HuH-7.5 (cell line): ENCODE data around the gene SLIT1.

Source experiments
- DNase-seq: peaks from one replicate; pipeline ENCODE4 v3.0.0; 2011; ENCODE audit warnings: low spot score

The SLIT1 gene

DNA sequence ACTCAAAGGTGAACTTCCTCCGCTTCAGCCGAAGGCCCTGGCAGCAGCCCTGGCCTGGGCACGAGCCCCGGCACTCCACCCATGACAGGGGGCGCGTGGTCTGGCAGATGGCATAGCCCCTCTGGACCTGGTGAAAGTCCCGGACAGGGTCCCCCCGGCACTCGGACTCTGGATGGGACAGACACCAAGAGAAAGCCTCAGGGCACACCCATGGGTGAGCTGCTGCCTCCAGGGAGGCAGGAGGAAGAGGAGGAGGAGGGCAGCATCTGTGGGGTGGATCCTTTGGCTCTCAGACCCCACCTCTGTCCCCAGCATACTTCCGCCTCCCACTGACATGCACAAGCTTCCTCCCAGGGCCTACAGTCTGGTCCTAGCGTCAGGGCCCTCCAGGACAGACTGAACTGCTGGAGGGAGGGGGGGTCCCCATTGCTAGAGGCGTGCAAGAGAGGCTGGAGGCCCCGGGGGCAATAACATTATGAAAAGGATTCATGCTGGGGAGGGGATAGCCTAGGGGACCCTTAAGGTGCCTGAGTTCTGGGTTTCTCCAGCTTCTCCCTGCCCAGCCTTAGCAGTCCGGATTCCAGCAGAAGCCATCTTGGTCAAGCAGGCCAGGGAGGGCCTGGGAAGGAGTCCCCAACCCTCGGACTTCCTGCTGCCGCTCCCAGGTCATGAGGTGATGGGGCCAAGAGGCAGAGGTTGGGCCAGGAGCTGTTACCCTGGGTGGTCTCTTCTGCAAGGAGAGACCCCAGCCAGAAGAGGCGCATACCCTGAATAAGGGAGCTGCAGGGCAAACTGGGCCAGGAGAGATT, 184.4 kb downstream of the SLIT1 start:
- no peak for DNase-seq

DNA sequence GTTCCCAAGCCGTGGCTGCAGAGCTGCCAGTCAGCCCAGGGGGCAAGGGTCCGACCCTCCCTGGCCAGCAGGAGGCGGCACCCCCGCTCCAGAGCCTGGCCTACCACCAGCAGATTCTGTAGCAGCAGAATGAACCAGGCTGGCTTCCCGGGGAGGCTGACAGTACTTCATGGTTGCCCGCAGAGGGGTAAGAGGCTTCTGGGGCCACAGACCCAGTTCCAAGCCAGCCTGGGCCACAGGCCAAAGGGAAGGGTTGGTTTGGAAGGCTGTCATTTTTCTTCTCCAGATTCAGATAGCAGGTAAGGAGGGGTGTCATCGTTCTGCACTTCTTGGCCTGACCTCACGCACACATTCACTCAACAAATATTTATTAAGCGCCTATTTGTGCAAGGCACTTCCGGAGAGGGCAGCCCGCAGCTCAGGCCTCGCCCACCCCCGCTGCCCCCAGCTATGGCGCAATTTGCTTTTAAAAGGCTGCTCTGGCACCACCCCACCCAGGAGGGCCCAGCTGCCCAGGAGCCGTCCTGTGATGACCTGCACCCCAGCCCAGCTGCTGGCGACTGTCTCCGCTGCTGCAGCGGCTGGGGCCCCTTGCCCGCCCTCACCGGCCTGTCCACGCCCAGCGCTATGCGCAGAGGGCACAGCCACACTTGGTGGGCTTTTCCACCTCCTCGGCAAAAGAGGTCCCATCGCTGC, 185.1 kb downstream of the SLIT1 start:
- no peak for DNase-seq

DNA sequence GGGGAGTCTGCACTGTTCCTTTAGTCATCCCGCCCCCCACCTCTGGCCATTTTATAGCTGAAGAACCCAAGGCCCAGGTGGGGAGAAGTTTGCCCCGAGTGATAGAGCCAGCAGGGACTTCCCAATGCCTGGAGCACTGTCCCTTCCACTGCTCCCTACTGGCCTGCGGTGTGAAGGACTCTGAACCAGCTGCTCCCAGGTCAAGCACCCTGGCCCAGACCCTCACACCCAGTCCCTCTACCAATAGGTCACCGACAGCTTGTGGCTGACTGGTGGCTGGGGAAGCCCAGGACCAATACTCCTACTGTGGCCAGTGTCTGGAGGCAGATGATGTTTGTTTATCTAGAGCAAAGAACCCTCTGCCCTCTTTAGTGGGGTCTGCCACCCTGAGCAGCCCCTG, 185.8 kb downstream of the SLIT1 start:
- no peak for DNase-seq

DNA sequence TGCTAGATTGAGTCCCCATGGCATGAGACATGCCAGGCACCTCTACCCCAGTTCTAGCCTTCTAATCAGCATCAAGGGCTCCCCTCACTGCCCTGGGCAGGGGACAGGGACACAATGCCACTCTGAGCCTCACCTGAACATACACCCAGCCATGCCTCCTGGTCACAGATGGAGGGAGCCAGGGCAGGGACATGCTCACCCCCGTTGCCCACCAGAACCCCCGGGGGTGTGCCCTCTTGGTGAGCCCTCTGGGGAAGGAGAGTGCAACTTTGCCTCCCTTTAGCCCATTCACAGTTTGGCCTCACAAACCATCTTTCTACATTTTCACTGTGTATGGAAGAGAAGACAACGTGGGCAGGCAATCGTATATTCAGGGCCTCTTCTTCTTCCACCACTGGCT, 186.4 kb downstream of the SLIT1 start:
- DNase-seq: no peak

DNA sequence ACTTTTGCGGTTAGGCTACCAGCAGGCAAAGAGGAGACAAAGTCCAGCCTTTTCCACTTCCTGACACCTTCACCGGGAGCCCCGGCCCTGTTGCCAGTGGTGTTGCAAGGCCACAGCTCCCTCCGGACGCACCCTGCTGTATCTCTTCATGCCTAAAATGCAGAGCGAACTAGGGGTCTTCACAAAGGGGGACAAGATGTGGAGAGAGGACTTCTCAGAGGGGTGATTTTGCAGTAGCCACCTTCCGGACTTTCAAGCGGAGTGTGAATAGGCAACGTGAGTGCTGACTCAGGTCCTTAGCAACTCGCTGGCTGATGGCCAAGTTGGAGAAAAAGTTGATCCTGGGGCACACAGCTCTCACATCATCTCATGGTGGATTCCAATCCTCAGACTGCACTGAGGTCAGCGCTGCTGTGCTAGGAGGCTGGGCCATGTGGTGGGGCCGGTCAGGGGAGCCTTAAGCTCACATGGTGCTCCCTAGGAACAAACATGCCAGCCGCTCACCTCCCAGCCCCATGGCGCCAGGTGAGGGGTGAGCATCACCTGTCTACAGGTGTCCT, 187.3 kb downstream of the SLIT1 start:
- peak; percentile 61 for DNase-seq

DNA sequence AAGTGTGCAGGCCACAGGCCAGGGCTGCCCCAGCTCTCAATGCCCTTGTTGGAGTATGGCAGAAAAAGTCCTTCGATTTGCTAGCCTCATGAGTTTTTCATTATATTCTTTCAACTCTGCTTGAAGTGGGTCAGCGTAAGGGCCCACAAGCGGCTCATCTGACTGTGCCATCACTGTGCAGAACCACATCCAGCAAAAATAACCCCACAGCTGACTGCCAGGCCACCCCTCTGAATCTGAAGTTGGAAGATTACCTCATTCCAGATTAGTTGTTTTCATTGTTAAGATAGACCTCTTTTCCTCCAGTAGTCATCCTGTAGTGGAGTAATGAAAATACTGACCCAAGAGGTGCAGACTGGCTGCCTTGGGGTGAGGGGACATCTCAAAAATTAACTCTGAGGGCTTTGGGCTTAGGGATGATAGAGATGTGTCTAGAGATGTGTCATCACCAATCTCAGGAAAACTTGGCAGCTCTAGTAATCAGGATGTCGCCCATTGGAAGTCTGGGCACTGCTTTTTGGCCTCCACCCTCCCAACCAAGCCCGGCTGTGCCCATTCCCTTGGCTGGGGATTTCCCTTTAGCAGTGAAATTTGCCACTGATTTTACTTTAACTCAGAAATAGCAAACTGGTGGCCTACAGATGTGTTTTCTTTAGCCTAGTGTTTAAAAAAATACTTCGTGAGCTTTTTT, 189.3 kb downstream of the SLIT1 start:
- DNase-seq: no peak

DNA sequence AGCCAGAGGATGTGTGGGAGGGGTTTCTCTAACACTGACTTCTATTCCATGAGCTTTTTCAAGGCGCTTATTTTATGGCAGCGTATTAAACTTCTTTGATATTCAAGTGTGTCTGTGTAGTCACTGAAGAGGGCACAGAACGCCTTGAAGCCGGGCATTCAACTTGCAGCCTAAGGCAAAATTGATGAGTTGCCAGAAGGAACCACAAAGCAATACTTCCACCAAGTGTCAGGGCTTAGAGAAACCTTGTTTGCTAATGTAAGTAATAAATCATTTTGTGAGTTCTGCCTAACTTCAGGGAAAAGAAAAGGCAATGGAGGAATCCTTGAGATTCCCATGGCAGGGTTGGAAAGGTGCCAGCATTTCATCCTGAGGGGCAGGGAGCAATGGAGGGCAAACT, 189.9 kb downstream of the SLIT1 start:
- DNase-seq: no peak

DNA sequence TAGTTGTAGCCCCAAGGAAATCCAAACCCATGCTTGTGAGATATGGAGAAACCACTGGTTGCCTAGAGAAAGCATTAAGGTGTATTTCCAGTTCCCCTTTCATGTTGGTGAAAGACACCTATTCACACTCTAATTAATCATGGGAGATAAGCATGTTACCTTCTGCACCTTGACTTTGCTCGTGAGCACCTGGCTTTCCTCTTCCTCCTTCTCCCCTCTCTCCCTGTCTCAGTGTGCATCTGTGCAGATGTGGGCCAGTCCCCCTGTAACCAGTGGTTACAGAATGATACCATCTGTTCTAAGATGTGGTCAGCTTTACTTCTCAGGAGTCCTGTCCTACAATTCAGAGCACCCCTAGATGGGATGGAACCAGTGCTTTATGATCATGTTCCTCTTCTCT, 193.0 kb downstream of the SLIT1 start:
- DNase-seq: no peak

DNA sequence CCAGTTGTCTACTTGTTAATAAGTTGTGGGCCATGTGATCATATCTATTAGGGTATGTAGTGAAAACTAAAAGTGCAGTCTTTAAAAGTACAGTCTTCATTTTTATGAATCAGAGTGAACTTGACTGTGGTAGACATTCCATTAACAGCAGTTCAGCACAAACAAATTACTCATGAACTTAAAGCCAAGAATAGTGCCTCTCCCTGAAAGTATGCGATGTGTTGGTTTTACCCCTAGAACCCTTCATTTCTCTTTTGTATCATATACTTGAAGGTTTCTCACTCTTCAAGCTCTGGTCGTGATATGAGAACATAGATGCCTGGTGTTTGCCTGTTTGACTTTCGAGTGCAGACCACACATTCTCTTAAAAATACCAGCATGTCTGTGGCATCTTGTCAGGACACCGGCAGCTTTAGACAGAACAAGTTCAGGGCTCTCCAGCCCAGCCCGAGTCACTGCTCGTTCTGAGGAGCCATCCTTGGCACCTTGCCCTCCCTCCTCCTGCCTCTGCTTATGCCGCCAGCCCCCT, 194.4 kb downstream of the SLIT1 start:
- DNase-seq: no peak

DNA sequence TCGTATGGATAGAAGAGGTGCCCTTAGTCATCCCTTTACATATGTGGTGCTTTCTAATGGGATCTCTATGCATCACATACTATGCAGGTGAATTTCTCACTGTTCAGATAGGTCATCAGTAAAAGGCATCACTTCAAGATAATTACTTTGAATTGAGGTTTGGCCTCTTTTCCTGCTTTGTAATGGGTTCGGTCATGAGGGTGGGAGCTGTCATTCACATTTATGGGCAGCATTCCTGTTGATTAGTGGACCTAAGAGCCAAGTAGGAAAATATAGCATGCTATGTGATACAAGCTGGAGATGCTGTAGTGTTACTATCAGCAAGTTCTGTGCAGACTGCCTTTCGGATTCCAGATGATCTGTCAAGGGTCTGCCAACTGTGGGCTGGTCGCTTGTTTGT, 197.3 kb downstream of the SLIT1 start:
- DNase-seq: no peak

DNA sequence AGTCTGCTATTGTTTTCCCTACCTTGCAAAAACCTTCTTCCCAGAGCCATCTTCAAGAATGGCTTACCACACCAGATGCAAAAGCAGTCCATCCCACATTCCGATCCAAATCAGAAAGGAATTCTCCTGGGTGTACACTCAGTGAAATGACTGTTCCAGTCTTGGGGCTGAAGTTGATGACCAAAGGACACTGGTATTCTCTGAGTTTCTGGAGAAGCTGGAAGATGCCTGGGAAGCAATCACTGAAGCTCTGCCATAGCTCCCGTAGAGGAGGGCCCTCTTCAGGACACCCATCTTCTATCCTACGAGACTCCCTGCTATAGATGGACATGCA, 197.9 kb downstream of the SLIT1 start:
- no peak for DNase-seq

DNA sequence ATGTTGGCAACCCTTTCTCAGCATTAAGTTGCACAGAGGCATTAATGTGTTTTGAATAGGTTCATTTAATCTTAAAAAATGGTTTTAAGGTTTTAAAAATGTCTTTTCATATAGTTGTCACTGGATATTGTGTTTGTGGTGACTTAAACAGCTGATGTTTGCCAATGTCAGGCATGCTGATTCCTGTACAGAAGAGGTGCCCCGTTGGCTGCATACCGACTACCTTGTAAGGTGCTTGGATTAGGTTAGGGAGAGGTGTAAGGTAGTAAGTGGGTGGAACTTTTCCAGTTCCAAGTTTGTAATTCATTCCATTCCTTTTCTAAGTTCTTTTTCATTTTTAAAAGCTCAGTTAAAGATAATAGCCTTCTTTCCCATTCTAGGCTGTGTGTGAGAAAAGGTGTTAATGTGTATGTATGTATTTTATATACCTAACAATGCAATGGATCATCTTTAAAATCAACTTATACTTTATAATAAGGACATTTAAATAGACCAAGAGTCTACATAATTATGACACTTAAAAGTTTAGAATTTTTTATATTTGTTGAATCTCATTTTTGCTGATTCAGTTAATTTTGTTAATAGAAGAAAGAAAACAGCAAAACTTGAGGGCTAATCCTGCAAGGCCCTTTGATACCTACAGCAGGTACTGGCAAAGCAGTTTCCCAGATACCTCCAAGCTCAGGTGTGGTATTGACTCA, 198.5 kb downstream of the SLIT1 start:
- DNase-seq: no peak

DNA sequence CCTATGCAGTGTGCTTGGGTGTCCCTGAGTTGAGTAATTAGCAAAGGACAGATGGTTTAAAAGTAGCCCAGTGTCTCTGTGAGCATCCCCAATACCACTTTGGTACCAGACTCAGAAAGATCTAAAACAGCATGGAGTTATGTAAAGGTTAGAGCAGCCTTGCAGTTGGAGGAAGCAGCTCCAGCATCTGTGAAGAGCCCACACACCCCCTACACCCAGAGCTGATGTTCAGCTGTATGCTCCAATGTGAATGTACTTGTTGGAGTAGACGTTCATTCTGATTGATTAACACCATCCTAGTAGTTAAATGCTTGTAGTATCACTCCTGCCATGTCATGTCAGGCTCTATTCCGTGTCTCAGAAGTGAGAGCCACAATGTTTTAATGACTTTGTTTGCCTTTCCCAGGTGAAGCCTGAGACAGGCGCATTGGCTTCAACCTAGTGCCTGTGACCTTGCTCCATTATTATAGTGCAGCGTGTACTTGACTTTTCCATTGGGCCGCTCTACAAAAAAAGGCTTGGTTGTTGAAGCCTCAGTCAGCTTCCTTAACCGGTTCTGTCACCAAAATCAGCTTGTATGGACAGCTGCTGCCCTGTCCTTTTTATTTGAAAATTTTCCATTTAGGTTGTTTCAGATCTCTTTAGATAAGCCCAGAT, 199.4 kb downstream of the SLIT1 start:
- DNase-seq: no peak

DNA sequence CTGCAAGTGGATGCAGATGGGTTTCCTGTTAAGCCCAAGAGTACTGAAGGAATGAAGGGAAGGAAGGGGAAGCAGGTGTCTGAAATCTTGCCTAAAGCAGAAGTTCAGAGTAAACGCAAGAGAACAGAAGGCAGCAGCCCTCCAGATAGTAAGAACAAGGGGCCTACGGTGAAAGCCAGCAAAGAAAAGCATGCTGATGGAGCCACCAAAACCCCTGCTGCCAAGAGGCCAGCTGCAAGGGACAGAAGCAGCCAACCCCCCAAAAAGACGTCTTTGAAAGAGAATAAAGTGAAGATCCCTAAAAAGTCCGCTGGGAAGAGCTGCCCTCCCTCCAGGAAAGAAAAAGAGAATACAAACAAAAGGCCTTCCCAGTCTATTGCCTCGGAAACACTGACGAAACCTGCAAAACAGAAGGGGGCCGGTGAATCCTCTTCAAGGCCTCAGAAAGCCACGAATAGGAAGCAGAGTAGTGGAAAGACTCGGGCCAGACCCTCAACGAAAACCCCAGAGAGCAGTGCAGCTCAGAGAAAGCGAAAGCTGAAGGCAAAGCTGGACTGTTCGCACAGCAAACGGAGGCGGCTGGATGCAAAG, 201.1 kb downstream of the SLIT1 start:
- DNase-seq: no peak

DNA sequence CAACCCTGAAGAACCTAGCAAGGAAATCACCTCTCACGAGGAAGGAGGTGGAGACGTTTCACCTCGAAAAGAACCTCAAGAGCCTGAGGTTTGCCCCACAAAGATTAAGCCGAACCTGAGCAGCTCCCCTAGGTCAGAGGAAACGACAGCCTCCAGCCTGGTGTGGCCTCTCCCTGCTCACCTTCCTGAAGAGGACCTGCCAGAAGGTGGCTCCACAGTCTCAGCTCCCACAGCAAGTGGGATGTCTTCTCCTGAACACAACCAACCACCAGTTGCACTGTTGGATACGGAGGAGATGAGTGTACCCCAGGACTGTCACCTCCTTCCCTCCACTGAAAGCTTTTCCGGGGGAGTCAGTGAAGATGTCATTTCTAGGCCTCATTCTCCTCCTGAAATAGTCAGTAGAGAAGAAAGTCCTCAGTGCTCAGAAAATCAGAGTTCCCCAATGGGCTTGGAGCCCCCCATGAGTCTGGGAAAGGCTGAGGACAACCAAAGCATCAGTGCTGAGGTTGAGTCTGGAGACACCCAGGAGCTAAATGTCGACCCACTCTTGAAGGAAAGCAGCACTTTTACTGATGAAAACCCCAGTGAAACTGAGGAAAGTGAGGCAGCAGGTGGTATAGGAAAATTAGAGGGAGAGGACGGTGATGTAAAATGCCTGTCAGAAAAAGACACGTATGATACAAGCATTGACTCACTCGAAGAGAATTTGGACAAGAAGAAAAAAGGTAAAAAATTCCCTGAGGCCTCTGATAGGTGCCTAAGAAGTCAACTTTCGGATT, 203.4 kb downstream of the SLIT1 start:
- DNase-seq: no peak

DNA sequence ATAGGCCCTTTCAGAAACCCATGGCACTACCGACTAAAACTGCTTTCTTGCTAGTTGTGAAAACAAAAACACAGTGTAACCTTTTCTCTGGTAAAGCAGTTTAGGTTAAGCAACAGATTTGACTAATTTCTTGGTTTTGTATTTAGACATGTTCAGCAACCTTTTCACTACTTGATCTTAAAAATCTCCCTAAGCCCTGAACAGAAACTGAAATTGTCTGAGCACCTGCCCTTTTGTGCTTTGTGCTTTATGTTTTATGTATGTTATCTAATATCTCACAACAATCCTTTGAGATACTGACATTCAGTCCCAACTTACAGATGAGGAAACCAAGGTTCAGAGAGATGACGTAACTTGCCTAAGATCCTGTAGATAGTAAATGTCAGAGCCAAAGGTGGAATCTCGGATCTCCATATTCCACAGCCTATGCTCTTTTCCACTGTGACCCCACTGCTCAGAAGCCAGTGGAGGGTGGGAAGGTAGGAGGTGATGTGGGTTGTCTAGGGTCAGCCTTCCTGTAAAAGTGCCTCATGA, 207.1 kb downstream of the SLIT1 start:
- DNase-seq: no peak

DNA sequence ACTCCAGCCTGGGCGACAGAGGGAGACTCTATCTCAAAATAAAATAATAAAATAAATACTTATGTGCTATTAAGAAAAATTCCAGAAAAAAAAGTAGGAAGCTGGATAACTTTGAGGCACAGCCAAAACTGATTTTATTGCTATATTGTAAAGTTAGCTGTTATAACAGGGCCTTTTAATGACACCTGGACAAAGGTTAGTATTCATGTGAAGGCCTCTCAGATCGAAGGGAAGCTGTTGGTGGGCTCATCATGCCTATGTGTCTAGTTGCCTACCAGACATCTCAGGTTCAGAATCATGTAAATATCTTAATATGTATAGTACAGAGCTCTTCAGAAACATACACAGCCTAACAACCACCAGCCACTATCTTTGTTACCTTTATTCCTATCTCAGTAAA, 210.6 kb downstream of the SLIT1 start:
- no peak for DNase-seq

DNA sequence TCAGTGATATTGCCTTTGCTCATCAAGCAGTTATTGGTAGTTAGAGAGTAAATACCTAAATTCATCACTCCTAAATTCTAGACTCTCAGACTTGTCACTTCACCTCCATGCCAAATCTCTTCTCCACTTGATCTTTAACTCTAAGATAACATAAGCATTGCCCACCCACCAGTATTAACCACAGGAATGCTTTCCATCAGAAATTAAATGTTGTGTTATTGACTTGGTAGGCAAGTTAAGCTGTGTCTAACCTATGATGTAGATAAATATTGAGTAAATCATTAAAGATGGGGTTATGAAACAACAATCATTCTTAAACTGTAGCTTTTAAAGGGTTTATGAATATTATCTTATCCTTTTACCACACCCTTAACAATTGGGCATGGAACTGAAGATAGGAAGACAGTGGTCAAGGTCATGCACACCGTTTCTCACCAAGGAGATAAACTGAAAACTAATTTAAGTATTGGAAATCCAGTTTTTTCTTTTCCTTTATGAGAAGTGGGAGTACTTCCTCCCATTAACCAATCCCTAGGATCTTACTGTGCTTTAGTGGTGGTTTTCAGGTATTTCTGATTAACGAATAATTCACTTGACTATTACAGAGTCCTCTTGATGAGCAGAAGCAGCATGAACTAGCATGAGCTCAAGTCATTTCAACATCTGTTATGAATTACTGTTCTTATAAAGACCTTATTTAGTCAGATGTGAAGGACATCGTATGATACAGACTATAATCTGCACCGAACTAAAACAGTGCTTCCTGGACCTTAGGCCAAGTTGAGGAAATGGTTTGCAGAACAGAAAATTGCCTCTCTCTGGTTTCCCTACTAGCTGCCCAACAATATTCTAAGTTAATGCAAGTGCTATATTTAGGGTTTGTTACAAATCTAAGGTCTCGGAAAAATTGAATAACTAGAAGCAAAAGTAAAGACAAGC, 211.7 kb downstream of the SLIT1 start:
- DNase-seq: no peak

DNA sequence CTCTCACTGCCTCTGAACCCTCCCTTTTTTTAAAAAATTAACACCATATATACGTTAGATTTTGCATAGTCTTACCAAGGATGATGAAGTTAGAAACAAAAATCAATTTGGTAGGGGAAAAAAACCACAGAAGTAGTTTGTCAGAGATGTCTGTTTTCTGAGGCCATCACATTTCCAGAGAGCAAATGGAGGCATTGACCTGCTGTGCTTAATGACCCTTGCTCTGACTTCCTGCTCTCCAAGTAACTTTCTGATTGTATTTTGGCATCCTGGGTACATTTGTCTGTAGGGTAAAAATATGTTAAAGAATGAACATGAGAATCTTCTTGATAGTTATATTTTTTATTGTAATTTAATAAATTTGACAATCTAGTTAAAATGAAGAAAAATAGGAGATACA, 213.5 kb downstream of the SLIT1 start:
- DNase-seq: no peak
